HG03354 (cell line): Measurements from ENCODE around the gene ADAM8.

ENCODE experiments used
- ATAC-seq: cut with Tn5 transposase; IDR thresholded peaks from one replicate; pipeline ENCODE4 v1.9.1; 2021; ENCODE audit warnings: mild to moderate bottlenecking; ENCODE audit not compliant: unreplicated experiment, poor library complexity, severe bottlenecking

The ADAM8 gene

GRCh38 chr10:133221331-133221730, 55.3 kb downstream of the ADAM8 start:
- no peak for ATAC-seq

- no peak for ATAC-seq
Observed at GRCh38 chr10:133219782-133220181, 56.9 kb downstream of the ADAM8 start.

- no peak for ATAC-seq
Observed at GRCh38 chr10:133218891-133219290, 57.8 kb downstream of the ADAM8 start.

- ATAC-seq = no peak
Observed at GRCh38 chr10:133217800-133218589, 58.7 kb downstream of the ADAM8 start.

GRCh38 chr10:133216776-133217175, 59.9 kb downstream of the ADAM8 start:
- no peak for ATAC-seq

- no peak for ATAC-seq
Observed at GRCh38 chr10:133215586-133215985, 61.1 kb downstream of the ADAM8 start.

GRCh38 chr10:133214468-133215410, 61.9 kb downstream of the ADAM8 start:
- no peak for ATAC-seq

- ATAC-seq = no peak
Observed at GRCh38 chr10:133213641-133214467, 62.8 kb downstream of the ADAM8 start.

GRCh38 chr10:133212853-133213494, 63.7 kb downstream of the ADAM8 start:
- no peak for ATAC-seq
